BJ (cell line): ENCODE results near the gene ZNF181. TPM values are rescaled to one million over a fixed set of nuclear protein-coding genes. Genes with fewer than 3 reads are reported as not detected.
A peak's percentile ranks its signal among the peaks of the same experiment; 100 is the strongest.

ENCODE experiments used
- CTCF ChIA-PET: fragments of 350-600 bp; formaldehyde crosslinking; extraction: SDS; loops from one replicate; lab custom pipeline; 2021; ENCODE audit warnings: antibody characterized with exemption, inconsistent platforms; lab: Yijun Ruan, JAX
- POLR2A ChIA-PET: fragments of 300-600 bp; sonication (Branson Sonifier 250); formaldehyde crosslinking; extraction: SDS; loops from one replicate; lab custom pipeline; 2021; ENCODE audit warnings: antibody characterized with exemption; lab: Charles Lee
- DNase-seq: peaks from one replicate; pipeline ENCODE4 v3.0.0-alpha.2; 2011; ENCODE audit warnings: low read depth
- H3K27me3 ChIP-seq: 2 replicates; pipeline ENCODE4 v1.6.0; 2011; ENCODE audit warnings: low read length; ENCODE audit not compliant: control insufficient read depth, insufficient read depth
- H3K36me3 ChIP-seq: 2 replicates; pipeline ENCODE4 v1.5.1; 2011; ENCODE audit warnings: low read length; ENCODE audit not compliant: control insufficient read depth, insufficient read depth
- H3K4me3 ChIP-seq: 2 replicates; pipeline ENCODE4 v1.5.1; 2011; ENCODE audit warnings: low read depth, mild to moderate bottlenecking, control low read depth, low read length
- CTCF ChIP-seq: IDR thresholded peaks from 2 replicates; pipeline ENCODE4 v1.5.1; 2011; ENCODE audit warnings: low read depth, mild to moderate bottlenecking, control low read depth, inconsistent platforms, low read length, moderate library complexity; ENCODE audit not compliant: insufficient read depth
- polyA plus RNA-seq: library from polyadenylated mRNA; depleted of rRNA; stranded (reverse); fragments of >200 nt; gene quantifications from 2 replicates; pipeline ENCODE4 v1.2.3, GENCODE V29; 2011

The ZNF181 gene
- polyA plus RNA-seq, 1 experiment = 3.2 TPM

- ChIA-PET POLR2A (no interaction called here), CTCF (no interaction called here)
- TF ChIP-seq CTCF = no peak
- H3K27me3 ChIP-seq = peaks cover 1% of the 10 kb centered on the region; the same call in 1 of the 2 replicates
- H3K4me3 ChIP-seq = no peak overlapping the region
- H3K36me3 ChIP-seq = peaks cover 2% of the 10 kb centered on the region; the same call in 1 of the 2 replicates
- DNase-seq = no peak
Measured at GRCh38 chr19:34731964-34732363, 2.1 kb upstream of the ZNF181 start.

- no peak for TF ChIP-seq CTCF
- POLR2A ChIA-PET = interaction anchor here (0.6 kb wide), 1 partner anchor 87 kb away, joined by 8 read pairs; no protein-coding TSS in a partner anchor
- peaks cover 4% of the 10 kb centered on the region for H3K36me3 ChIP-seq
- CTCF ChIA-PET = no interaction called here
- no peak for DNase-seq
- peak overlapping the region; percentile 86 for H3K4me3 ChIP-seq
- H3K27me3 ChIP-seq = peaks cover 1% of the 10 kb centered on the region; the same call in 1 of the 2 replicates
Measured at GRCh38 chr19:34732612-34733211, 1.3 kb upstream of the ZNF181 start.

GRCh38 chr19:34733266-34733745 is 737 bp upstream of the ZNF181 start:
- ChIA-PET CTCF (no interaction called here), POLR2A (interaction anchor here (0.6 to 1.0 kb wide), 2 partner anchors 51 to 87 kb away, joined by 4 to 8 read pairs; no protein-coding TSS in a partner anchor)
- Histone ChIP-seq H3K36me3 (peaks cover 4% of the 10 kb centered on the region), H3K4me3 (peak overlapping the region; percentile 86), H3K27me3 (no peaks in the 10 kb centered on the region)
- no peak for DNase-seq
- no peak for TF ChIP-seq CTCF

GRCh38 chr19:34734537-34735103 is 577 bp downstream of the ZNF181 start:
- Histone ChIP-seq H3K36me3 (peaks cover 8% of the 10 kb centered on the region), H3K4me3 (peak overlapping the region; percentile 86), H3K27me3 (no peaks in the 10 kb centered on the region)
- DNase-seq = no peak
- ChIA-PET POLR2A (no interaction called here), CTCF (no interaction called here)
- no peak for TF ChIP-seq CTCF

GRCh38 chr19:34744896-34745690 is 11.1 kb downstream of the ZNF181 start:
- Histone ChIP-seq H3K36me3 (no peaks in the 10 kb centered on the region; the same call in 1 of the 2 replicates), H3K4me3 (no peak overlapping the region), H3K27me3 (no peaks in the 10 kb centered on the region)
- no peak for DNase-seq
- CTCF ChIA-PET = interaction anchor here (0.7 kb wide), 1 partner anchor 56 kb away, joined by 4 read pairs; no protein-coding TSS in a partner anchor
- no peak for TF ChIP-seq CTCF
- POLR2A ChIA-PET = no interaction called here
